ENCODE measurements around the gene MEI1.

The MEI1 gene

DNA sequence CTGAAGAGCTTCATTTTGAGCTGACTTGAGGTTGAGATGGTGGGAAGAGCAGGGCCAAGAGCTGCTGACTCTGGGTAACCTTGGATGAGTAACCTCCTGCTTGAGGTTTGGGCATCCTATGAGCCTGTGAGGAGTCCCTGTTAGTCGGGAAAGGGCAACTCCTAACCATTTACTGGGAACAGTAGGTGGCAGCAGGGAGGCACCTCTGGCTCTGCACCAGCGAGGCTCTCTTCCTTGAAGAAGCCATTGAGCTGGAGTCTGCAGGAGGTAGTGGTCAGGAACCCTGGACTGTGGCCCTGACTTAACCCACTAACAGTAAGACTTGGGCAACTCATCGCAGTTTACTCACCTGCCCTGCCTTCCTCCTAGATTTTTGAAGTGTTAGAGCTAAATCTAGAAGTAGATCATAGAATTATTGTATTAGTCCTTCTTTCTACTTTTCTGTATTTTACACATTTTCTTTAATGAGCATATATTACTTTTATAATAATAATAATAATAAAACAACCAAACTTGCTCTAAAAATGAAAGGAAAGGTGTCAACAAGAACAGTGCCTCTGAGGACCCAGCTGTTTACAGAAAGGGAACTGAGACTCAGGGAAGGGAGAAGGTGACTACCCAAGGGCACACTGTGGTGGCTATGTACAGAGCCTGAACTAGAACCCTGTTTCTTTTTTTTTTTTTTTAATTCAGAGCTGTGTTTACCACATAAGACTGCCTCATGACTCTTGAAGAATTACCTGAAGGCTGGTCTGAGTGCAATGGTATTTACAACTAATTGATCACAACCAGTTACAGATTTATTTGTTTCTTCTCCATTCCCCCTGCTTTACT is 47.5 kb downstream of the MEI1 start:
- peak; percentile 41 for DNase-seq

DNA sequence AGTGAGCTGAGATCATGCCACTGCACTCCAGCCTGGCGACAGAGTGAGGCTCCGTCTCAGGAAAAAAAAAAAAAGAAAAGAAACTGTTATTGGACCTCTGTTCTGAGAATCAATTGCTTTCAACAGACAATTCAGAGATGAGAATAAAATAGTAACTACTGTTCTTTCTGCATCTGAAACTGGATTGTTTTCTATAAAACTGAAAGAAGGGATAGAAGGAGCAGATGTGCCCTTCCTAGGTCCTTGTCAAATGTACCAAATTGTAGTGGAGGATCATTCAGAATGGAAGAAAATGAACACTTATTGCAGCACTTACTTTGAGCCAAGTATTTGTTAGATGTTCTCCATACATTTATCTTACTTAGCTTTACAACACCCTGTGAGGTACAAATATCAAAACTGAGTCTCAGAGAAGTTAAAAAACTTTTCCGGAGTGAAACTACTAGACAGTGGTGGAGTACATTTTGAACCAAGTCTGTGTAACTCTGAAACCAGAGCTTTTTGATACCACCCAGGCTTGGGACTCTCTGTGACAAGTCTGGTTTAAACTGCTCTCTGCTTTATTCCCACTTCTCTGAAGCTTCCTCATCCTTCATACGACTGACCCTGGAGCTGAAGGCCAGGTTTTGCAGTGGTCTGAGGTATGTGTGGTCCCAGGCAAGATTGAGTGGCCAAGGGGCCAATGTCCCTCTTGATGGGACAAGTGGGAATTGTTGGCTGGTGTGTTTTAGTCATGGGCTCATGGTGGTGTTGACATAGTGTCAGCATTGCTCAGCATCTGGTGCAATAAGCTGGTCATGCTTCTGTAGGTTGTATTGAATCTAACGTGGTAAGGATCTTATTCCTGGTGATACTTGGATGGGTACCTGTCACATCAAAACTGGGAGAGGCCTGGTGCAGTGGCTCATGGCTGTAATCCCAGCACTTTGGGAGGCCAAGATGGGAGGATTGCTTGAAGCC is 53.0 kb downstream of the MEI1 start:
- DNase-seq, result no peak

DNA sequence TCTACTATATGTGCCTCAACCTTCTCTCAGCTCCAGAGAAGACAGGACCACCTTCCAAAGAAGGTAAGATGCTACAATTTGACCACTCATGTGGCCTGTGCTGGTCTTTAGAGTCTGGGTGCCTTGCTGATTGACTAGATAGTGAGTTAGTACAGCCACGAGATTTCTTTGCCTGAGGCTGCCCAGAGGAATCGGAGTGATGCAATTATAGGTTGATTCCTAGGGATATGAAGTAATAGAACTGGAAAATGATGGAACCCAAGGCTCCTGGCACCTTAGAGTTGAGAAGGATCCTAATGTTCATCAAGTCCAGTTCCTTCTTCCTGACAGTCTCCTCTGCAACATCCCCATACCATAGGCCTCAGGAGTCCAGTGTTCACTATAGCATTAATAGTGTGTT is 54.7 kb downstream of the MEI1 start:
- DNase-seq, result no peak

DNA sequence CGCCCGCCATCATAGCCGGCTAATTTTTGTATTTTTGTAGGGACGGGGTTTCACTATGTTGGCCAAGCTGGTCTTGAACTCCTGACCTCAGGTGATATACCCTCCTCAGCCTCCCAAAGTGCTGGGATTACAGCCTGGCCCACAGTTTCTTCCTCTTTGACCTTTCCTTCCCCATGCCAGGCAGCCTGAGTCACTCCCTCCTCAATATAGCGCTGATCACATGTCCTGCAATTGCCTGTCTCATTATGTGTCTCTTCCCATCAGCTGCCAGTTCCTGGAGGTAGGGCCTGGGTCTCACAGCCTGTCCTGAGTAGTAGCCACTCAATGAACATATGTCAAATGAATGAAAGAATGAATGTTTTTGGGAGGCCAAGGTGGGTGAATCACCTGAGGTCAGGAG is 58.2 kb downstream of the MEI1 start:
- no peak for DNase-seq

DNA sequence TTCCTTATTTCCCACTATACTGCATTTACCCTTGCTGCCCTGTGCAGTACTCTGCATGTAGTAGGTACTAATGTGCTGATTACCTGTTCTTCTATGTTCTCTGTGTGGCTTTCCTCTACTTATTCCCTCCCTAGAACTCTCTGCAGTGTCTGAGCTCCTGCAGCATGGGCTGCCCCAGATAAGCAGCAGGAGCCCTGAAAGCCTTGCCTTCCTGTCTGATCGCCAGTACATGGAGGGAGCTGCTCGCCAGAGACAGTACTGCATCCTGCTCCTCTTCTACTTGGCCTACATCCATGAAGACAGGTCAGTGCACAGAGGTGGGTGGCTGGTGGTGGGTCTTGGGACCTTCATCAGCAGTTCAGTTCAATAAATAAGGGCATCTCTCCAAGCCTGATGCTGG is 58.9 kb downstream of the MEI1 start:
- no peak for DNase-seq

DNA sequence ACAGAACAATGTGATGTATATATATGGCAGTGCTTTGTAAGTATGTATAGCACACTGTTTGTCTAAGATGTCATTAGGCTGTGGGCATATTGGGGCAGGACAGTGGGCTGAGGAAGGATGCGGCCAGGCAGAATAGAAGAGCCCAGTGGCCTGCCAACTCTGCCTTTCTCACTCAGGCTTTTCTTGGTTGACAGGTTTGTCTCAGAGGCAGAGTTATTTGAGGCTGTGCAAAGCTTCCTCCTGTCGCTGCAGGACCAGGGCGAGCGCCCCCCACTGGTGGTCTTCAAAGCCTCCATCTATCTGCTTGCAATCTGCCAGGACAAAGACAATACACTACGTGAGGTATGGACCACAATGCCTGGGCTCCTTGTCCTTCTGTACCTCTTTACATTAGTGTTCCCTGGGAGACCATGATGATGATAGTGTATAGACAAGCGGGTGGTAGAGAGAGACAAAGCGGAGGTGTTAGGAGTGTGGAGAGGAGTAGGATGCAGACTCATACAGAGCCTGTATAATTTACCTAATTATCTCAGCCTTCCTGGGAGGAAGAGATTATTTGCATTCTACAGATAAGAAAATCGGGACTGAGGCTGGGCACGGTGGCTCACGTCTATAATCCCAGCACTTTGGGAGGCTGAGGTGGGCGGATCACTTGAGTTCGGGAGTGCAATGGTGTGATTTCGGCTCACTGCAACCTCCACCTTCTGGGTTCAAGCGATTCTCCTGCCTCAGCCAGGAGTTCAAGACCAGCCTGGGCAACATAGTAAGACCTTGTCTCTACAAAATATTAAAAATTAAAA is 63.9 kb downstream of the MEI1 start:
- no peak for DNase-seq

DNA sequence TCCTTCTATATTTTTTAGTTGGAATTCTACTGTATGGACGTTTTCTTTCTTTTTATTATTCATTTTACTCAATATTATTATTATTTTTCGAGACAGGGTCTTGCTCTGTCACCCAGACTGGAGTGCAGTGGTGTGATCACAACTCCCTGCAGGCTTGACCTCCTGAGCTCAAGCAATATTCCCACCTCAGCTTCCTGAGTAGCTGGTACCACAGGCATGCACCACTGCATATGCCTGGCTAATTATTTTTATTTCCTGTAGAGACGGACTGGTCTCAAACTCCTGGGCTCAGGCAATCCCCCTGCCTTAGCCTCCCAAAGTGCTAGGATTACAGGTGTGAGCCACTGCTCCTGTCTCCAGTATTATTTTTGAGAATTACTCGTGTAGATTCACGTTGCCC is 67.2 kb downstream of the MEI1 start:
- DNase-seq, result no peak

DNA sequence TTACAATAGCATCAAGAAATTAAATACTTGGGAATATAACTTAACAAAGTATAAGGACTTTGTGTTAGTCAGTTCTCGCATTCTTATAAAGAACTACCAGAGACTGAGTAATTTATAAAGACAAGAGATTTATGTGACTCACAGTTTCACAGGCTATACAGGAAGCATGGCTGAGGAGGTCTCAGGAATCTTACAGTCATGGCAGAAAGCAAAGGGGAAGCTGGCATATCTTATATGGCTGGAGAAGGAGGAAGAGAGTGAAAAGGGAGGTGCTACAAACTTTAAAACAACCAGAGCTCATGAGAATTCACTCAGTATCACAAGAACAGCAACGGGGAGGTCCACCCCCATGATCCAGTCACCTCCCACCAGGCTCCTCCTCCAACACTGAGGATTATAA is 69.1 kb downstream of the MEI1 start:
- no peak for DNase-seq

DNA sequence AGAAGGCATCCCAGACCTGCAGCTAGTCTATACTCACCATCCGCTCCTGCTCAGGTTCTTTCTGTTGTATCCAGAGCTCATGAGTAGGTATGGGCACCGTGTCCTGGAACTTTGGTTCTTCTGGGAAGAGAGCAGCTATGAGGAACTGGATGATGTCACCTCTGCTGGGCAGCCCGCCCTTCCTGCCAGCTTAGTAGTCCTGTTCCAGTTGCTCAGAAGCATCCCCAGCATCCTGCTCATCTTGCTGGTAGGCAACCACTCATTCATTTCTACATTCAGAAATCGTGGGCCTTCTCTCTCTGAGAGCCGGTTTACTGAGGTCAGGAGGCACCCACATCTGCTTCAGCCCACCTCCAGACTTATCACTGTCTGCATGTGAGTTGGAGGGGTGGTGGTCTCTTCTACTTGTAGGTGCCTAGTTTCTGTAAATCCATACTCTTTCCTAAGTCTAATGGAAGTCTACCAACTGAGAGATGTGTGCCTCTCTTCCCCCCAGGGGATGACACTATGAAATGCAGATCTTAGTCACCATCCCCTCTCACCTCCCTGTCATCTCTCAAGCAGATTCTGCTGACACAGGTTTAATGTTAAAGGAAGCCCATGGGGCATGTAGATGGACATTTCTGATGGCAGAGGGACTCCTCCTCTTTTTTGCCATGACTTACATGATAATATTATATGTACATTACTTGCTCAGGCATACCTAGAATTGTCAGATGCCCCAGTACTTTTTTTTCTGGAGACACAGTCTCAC is 71.6 kb downstream of the MEI1 start:
- no peak for DNase-seq

DNA sequence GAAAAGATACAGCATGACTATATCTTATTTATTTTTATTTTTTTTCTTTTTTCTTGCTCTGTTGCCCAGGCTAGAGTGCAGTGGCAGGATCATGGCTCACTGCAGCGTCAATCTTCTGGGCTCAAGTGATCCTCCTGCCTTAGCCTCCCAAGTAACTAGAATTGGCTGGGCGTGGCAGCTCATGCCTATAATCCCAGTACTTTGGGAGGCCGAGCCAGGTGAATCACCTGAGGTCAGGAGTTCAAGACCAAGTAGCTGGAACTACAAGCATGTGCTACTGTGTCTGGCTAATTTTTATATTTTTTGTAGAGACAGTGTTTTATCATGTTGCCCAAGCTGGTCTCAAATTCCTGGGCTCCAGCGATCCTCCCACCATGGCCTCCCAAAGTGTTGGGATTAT is 72.9 kb downstream of the MEI1 start:
- DNase-seq, result no peak

DNA sequence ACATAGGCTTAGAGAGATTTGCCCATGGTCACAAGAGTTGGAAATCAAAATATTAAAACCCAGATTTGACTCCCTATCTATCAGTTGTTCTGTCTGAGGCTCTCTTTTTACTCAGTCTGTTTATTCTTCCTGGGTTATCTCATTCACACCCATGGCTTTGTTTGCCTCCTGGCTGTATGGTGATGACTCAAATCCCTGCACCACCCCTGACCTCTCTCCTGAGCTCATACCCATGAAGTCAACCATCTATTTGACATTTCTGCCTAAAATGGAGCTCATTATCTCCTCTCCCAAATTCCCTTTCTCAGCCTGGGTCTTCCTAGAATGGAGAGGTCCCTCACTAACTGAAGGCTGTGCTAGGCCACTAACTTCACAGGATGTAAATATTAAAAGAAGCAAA is 73.3 kb downstream of the MEI1 start:
- no peak for DNase-seq

DNA sequence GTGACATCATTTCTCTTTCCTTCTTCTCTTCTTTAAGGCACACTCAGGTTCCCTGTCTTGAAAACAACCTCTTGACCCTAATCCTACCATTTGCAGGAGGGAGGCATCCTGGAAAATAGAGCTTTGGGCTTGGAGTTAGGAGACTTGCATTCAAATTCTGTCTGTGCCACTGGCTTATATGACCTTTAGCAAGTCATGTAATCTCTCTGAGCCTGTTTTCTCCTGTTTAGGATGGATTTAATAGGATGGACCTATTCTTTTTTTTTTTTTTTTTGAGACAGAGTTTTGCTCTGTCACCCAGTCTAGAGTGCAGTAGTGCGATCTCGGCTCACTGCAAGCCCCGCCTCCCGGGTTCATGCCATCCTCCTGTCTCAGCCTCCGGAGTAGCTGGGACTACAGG is 76.0 kb downstream of the MEI1 start:
- DNase-seq, result no peak

DNA sequence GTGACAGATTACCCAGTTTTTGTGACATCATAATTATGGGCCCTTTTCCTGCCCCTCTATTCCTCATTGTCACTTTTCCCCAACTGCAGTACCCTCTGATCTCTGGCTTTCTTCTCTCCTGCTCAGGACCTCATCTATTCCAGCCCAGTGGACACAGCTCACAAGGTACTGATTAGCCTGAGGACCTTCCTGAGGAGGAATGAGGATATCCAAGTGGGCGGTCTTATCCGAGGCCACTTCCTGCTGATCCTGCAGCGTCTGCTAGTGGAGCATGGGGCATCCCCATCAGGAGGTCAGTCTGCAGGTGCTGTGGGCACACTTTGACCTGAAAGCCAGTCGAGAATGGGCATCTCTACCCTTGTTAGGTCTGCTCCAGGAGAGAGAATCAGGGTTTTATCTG is 76.7 kb downstream of the MEI1 start:
- no peak for DNase-seq

DNA sequence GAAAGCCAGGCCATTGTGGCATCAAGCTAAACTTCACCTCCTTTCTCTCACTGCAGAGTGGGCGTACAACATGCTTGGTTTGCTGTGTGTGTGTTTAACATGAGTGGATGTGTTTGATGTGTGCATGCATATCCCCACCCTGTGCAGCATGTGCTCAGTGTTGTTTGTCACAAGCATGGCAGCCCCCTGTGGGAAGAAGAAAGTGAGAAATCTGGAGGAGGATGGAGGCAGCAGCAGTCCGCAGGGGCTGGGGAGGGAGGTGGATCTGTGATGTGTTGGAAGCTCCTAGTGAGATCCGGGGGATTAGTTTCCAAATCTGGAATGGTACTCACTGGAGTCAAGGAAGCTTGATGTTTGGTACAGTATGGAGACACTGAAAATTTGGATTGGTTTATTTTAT is 77.1 kb downstream of the MEI1 start:
- DNase-seq, result no peak

DNA sequence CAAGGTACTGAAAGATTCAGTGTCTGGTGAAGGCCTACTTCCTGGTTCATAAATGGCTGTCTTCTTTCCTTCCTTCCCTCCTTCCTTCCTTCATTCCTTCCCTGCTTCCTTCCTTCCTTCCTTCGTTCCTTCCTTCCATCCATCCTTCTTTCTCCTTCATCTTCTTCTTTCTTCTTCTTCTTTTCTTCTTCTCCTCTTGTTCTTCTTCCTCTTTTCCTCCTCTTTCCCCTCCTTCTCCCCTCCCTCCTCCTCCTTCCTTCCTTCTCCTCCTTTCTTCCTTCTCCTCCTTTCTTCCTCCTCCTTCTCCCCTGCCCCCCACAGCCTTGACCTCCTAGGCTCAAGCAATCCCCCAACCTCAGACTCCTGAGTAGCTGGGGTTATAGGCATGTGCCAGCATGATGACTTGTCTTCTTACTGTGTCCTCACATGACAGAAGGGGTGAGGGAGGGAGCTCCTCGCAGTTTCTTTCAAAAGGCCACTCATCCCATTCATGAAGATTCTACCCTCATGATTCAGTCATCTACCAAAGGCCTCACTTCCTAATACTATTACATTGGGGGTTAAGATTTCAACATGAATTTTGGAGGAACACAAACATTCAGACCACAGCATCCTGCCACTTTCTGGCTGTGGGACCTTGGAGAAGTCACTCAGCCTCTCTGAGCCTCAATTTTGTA is 78.6 kb downstream of the MEI1 start:
- no peak for DNase-seq

DNA sequence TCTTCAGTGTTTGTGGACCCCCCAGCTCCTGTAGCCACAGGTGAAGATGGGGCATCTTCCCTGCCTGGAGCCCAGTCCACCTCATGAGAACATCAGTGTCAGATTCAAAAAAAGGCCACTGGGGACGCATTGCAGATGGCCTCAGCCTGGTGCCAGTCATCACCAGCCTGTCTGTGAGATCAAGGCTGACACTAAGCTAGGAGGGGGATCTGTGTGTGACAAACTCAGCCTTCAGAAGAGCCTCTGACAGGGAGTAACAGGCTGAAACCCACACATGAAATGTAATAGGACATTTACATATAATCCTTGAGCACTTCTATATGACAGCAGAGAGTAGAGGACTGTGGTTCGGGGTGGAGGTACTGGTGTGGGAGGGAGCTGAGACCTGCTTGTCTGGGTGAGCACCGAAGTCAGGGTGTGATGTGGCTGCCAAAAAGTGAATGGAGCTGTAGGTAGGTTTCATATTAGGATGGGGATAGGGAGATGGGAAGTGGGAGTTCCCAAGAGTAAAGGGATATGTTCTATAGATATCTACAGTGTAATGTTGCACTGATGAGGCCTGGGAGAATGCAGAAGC is 80.7 kb downstream of the MEI1 start:
- DNase-seq, result no peak

DNA sequence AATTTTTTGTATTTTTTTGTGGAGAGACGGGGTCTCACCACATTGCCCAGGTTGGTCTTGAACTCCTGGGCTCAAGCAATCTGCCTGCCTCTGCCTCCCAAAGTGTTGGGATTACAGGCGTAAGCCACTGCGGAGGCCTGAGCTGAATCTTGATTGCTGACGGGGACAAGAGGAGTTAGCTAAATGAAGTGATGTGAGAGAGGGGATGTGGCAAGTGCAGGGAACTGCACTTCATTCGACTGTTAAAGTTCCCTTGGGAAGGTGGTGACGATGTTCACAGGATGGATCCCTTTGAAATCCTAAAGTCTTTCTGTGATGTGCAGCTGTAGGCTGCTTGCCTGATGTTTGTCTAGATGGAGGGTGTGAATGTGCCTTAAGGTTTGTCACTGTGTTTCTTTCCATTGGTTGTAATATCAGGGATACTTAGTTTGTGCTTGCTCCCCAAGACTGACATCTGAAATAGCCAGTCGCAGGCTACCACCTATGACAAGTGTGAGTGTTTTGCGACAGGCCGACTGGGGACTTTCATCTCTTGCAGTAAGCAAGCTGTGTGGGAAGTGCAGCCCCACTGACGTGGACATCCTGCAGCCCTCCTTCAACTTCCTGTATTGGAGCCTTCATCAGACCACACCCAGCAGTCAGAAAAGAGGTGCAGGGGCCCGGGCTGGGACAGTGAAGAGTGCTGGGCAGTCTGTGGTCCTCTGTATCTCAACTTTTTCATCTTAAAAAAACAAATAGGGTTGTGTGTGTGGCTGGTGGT is 81.6 kb downstream of the MEI1 start:
- no peak for DNase-seq

DNA sequence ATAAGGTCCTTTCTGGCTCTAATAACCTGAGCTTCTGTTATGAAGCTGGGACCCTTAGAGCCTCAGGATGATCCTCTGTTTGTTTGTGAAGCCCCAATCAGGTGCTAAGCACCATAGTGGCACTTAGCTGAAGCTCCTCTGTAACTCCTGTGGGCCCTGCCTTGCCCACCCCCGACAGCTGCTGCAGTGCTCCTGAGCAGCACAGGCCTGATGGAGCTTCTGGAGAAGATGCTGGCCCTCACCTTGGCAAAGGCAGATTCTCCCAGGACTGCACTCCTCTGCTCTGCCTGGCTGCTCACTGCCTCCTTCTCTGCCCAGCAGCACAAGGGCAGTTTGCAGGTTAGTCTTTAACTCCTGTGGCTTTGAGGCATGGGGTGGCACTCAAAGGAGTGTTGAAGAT is 82.2 kb downstream of the MEI1 start:
- no peak for DNase-seq

DNA sequence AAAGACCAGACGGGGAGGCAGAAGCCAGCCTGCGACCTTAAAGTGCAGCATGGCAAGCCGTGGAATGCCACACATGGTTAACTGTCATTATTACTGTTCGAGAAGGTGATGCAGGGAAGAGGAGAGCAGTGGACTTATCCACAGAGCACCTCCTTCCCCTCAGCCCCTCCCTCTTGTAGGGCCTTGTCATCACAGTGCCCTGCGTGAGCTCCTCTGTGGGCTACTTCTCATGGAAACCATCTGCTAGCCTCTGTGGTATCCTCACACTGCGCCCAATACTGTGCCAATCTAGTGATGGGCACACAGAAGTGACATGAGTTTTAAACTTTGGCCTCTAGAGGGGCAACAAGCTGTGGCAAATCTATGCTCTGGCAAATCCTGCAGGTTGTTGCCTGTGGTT is 83.0 kb downstream of the MEI1 start:
- no peak for DNase-seq

DNA sequence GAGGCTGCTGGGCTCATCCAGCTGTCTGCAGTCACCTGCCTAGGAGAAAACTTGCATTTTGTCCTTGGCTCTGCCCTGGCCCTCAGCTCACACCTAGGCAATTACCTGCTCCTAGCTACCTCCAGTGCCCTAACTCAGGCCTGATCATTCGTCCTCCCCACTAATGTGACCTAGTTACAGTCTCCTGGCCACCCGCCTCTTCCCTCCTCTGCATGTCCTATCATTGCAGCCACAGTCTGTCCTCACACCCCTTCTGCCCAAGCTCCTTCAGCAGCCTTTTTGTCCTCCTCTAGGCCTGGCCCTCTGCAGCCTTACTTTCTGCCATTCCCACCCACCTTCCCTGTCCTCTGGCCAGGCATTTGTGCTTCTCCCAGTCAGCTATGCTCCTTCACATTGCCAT is 83.4 kb downstream of the MEI1 start:
- no peak for DNase-seq

DNA sequence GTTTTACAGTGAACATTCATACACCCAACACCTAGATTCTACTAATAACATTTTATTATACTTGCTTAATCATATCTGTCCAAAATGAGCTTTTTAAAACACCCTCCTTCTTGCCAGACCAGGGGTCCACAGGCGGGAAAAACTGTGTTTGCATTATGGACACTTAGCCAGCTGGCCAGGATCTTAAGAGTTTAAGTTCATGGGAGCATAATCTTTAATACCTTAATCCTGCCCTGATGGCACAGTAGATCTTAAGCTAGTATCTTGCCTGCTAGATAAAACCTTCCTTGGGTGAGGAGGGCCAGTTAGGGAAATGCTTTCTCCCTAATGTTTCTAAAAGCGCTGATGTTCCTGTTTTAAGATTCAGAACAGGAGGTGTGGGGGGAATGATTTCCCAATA is 88.0 kb downstream of the MEI1 start:
- no peak for DNase-seq
